ENCODE results near the gene LRRC72.

Gene LRRC72

GRCh38 chr7:16630654-16631053 is 104.0 kb downstream of the LRRC72 start:
- DNase-seq (ENCODE audit: low spot score) = no peak
